ENCODE data around the gene CCNE1. TPM values are rescaled to one million over a fixed set of nuclear protein-coding genes. Genes with fewer than 3 reads are reported as not detected.

CCNE1 gene
- total RNA-seq (2014; rRNA removed; shearing (Covaris generic)), result 40.1 and 50.1 TPM in 2 replicates

DNA sequence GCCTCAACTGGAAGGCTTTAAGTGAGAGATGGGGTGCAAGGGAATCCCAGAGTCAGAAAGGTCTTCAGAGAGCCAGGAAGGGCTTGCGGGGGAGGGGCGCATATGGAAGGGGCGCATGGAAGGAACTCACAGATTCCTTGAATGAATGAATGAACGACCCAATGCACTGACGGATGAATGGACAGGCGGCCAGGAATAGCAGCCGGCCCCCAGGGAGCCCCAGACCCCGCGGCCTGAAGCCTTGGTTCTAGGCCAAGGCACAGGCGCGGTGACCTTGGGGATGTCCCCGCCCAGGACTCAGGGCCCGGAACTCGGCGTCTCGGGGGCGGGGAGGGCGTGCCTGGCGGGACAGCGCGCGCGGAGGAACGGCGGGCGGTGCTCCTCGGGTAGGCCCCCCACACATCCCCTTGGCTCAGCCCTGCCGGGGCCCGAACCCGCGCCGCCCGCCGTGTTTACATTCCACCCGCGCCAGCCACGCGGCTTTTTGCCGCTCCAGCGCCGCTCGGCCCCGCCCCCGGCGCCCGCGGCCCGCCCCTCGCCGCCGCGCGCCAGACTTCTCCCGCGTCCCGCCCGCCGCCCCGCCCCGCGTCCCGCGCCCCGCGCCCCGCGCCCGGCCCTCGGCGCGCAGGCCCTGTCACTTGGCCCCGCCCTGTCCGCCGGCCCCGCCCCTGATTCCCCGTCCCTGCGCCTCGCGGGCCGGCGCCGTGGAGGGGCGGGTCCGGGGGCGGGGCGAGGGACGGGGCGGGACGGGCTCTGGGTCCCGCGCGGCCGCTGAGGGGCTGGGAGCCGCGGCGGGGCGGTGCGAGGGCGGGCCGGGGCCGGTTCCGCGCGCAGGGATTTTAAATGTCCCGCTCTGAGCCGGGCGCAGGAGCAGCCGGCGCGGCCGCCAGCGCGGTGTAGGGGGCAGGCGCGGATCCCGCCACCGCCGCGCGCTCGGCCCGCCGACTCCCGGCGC lies at the start of gene CCNE1:
Gene CCNE1 (plus strand): TSS at position 867 of the 955 bp plus-strand sequence. CDS start 565 bp downstream, outside the sequence.
- peak; percentile 62 for DNase-seq (ENCODE audit: low spot score)

GRCh38 chr19:29763196-29763595 lies 48.6 kb upstream of the CCNE1 start:
- no peak for DNase-seq (ENCODE audit: low spot score)

DNA sequence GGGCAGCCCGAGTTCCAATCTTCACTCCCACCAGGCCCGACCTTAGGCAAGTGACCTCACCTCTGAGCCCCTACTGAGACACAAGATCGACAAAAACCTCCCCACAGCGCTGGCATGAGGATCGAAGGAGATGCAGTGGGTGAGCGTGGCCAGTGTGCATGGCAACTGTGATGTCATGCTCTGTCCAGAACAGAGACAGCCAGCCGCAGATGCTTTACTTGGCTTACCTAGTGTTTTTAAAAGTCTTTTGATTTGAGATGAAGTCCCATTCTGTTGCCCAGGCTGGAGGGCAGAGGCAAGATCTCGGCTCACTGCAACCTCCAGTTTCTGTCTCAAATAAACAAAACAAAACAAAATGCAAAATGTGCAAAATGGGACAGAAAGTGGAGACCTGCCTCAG lies 47.4 kb upstream of the CCNE1 start:
- no peak for DNase-seq (ENCODE audit: low spot score)

DNA sequence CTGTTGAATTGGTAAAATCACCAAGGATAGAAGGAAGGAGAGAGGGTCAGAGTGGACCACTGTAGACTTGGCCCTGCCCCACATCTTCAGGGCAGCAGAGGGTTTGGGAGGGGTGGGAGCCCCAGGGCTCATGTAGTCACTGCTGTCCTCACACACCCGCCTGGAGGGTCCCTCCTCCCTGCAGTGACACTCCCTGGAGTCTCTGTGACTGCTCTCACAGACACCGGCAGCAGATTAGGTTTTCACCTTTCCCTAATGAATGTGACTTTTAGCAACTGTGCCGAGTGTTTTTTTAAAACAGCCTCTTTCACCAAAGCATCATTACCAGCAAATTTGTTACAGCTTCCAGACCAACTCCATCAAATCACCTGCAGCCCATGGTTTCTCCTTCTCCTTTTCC lies 45.7 kb upstream of the CCNE1 start:
- no peak for DNase-seq (ENCODE audit: low spot score)

DNA sequence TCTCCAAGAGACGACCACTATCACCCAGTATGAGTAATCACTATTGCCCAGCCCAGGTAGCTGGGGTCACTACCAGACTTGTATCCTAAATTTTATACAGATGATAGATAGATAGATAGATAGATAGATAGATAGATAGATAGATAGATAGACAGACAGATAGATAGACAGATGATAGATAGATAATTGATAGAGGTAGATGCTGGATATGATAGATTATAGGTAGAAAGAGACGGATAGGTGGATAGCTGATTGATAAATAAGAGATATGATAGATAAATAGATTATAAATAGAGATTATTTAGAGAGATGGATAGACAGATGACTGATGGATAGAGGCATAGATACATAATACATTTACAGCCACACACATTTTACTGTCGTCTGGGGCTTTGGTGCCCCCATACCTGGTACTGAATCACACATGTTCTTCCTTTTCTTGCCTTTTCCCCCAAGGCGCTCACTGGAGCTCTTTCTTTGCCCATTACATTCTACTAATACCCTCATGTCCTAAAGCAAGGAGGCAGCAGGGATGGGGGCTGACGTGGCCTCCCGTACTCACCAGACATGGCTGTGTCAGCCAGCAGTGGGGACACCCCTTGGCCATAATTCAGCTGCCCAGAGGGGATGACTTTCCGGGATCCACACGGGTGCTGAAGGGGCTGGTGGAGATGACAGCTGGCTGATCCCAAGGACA lies 44.6 kb upstream of the CCNE1 start:
- no peak for DNase-seq (ENCODE audit: low spot score)

DNA sequence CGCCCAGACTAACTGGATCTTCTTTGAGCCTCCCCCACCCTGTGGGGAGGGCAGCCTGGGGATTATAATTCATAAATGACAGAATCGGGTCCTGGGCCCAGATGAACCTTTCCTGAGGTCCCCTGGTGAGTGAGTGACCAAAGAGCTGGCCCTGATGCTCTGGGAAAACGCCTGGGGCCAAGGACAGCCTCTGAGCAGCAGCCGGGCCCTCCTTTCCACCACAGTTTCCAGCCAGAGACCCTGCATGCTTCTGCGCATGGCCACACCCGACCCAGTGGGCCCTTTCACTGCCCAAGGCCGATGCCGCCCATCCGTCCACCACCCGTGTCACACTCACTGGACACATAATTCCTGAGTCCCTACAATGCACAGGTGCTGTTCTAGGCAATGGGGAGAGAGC lies 43.6 kb upstream of the CCNE1 start:
- no peak for DNase-seq (ENCODE audit: low spot score)

DNA sequence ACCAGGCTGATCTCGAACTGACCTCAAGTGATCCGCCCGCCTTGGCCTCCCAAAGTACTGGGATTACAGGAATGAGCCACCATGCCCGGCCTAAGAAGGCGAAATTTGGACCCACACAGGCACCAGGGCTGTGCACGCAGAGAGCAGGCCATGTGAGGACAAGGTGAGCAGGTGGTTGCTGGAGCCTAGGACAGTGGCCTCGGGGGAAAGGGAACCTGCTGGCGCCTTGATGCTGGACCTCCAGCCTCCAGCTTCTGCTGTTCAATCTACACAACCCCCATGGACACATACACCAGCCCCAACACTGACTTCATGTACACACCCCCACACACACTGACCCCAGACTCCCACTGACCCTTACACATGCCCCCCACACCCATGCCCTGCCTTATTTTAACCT lies 41.8 kb upstream of the CCNE1 start:
- no peak for DNase-seq (ENCODE audit: low spot score)

DNA sequence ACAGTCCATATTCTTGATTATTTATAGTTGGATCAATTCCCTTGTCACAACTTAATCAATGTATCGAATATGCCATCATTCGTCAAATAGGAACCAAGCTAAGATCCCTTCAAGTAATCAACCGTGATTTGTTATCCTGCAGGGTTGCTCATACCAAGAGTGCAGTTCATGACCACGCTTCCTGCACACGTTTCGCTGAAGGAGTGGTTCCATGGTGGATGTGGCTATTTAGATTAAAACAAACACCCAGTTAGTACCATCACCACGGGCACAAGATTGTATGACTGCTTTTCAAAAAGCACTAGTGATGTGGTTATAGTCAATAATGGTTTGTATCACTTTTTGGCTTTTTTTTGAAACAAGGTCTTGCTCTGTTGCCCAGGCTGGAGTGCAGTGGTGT lies 41.1 kb upstream of the CCNE1 start:
- no peak for DNase-seq (ENCODE audit: low spot score)

DNA sequence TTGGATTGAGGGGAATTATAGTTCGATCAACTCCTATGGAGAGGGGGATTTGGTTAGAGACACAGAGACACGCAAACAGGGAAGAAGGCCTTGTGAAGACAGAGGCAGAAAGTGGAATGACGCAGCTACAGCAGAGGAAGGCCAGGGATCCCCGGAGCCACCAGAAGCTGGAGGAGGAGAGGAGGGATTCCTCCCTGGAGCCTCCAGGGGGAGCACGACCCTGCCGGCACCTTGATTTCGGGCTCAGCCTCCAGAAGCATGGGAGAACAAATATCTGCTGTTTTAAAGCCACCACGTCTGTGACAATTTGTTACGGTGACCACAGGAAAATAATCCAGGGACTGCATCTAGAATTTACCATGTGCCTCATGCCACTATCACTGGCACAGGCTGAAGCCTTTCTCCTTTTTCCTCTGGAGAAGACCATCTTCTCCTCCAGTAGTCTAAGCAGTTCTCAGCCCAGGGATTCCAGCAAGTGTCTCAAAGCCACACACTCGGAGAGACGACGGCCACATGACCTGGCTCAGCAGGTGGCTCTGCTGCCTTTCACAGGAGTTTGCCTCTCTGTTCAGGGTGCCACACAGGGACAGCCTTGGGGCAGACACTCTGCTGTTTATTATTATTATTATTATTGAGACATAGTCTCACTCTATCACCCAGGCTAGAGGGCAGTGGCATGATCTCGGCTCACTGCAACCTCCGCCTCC lies 39.9 kb upstream of the CCNE1 start:
- peak; percentile 54 for DNase-seq (ENCODE audit: low spot score)

- no peak for DNase-seq (ENCODE audit: low spot score)
Observed at GRCh38 chr19:29772696-29773095, 39.1 kb upstream of the CCNE1 start.

- no peak for DNase-seq (ENCODE audit: low spot score)
Observed at GRCh38 chr19:29773141-29773540, 38.6 kb upstream of the CCNE1 start.

- no peak for DNase-seq (ENCODE audit: low spot score)
Observed at GRCh38 chr19:29774126-29774525, 37.7 kb upstream of the CCNE1 start.

DNA sequence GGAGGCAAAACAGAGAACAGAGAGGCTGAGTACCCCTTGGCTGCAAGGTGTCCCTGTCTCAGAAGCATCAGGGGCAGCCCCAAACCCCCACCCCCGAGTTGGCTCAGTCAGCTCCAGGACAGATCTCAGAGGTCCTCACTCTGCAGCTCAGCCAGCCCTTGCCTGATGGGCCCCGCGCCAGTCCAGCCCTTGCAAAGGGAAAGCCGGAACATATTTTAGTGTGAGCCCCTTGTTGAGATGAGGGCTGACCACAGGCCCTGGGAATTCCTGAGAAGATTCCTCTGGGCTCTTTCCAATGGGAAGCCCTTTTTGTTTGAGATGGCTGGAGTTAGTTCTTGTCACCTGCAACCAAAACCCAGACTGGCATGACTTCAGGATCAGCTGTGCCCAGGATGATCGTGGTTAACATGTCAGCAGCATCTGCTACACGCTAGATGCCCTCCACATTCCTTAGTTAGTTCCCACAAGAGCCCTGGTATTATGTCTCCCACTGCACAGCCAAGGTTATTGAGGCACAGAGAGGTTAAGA lies 33.9 kb upstream of the CCNE1 start:
- no peak for DNase-seq (ENCODE audit: low spot score)

GRCh38 chr19:29779921-29780320 lies 31.9 kb upstream of the CCNE1 start:
- no peak for DNase-seq (ENCODE audit: low spot score)

- DNase-seq (ENCODE audit: low spot score), result no peak
Observed at GRCh38 chr19:29781386-29782259, 30.2 kb upstream of the CCNE1 start.

- no peak for DNase-seq (ENCODE audit: low spot score)
Observed at GRCh38 chr19:29782260-29782580, 29.6 kb upstream of the CCNE1 start.

- DNase-seq (ENCODE audit: low spot score), result no peak
Observed at GRCh38 chr19:29783627-29784190, 28.1 kb upstream of the CCNE1 start.

- no peak for DNase-seq (ENCODE audit: low spot score)
Observed at GRCh38 chr19:29784598-29785223, 27.1 kb upstream of the CCNE1 start.

- DNase-seq (ENCODE audit: low spot score), result no peak
Observed at GRCh38 chr19:29785360-29785759, 26.4 kb upstream of the CCNE1 start.

GRCh38 chr19:29785955-29786589 lies 25.7 kb upstream of the CCNE1 start:
- DNase-seq (ENCODE audit: low spot score), result no peak
